Natural killer cell (primary cell): Measurements from ENCODE around the gene GPC5. TPM values are rescaled to one million over a fixed set of nuclear protein-coding genes. Genes with fewer than 3 reads are reported as not detected.

ENCODE experiments used
- ATAC-seq, 3 donors: fragments of 150-1000 bp in 2 of 3; fragments of 200-7000 bp in 1 of 3; cut with Tn5 transposase; 1 replicate in 1 of 3; 2 replicates in 2 of 3; pipeline ENCODE4 v1.10.0; 2021; ENCODE audit warnings: mild to moderate bottlenecking in 2 of 3, moderate library complexity in 2 of 3
- DNase-seq, 2 donors: peaks; one replicate each; pipeline versions ENCODE4 v3.0.0 to v3.0.0-alpha.2; 2013 to 2021; ENCODE audit warnings: mixed read lengths in 1 of 2
- H3K27ac ChIP-seq: one replicate; pipeline ENCODE4 v1.5.1; 2013; ENCODE audit warnings: mild to moderate bottlenecking, low read length
- H3K27me3 ChIP-seq: one replicate; pipeline ENCODE4 v1.6.1; 2013; ENCODE audit warnings: low read length; ENCODE audit not compliant: control insufficient read depth, insufficient read depth
- H3K36me3 ChIP-seq: one replicate; pipeline ENCODE4 v1.6.1; 2013; ENCODE audit warnings: low read length; ENCODE audit not compliant: control insufficient read depth, insufficient read depth
- H3K4me1 ChIP-seq: one replicate; pipeline ENCODE4 v1.6.1; 2013; ENCODE audit warnings: low read length; ENCODE audit not compliant: control insufficient read depth, insufficient read depth
- H3K4me3 ChIP-seq: one replicate; pipeline ENCODE4 v1.5.1; 2013; ENCODE audit warnings: low read length
- H3K9me3 ChIP-seq: one replicate; pipeline ENCODE4 v1.6.1; 2013; ENCODE audit warnings: low read length; ENCODE audit not compliant: control insufficient read depth, insufficient read depth
- H3K27ac Mint-ChIP-seq, 2 donors: one replicate each; pipeline ENCODE4 v1.8.0; 2022; ENCODE audit warnings: mild to moderate bottlenecking in 2 of 2, mixed read lengths in 2 of 2, moderate library complexity in 1 of 2
- H3K27me3 Mint-ChIP-seq, 2 donors: one replicate each; pipeline ENCODE4 v1.8.0; 2022; ENCODE audit warnings: low read depth in 2 of 2, mixed read lengths in 2 of 2
- H3K36me3 Mint-ChIP-seq: one replicate; pipeline ENCODE4 v1.8.0; 2022; ENCODE audit warnings: mixed read lengths
- H3K4me1 Mint-ChIP-seq, 2 donors: one replicate each; pipeline ENCODE4 v1.8.0; 2022; ENCODE audit warnings: mixed read lengths in 2 of 2
- H3K4me3 Mint-ChIP-seq: one replicate; pipeline ENCODE4 v1.8.0; 2022; ENCODE audit warnings: mild to moderate bottlenecking, moderate library complexity, mixed read lengths
- H3K9me3 Mint-ChIP-seq, 2 donors: one replicate each; pipeline ENCODE4 v1.8.0; 2022; ENCODE audit warnings: mixed read lengths in 2 of 2
- CTCF ChIP-seq: fragments of 200-600 bp; IDR thresholded peaks from one replicate; pipeline ENCODE4 v1.8.0; 2022; ENCODE audit warnings: antibody characterized with exemption
- WGBS: methylation state at CpG from one replicate; pipeline ENCODE4 v1.1.7; 2013; ENCODE audit warnings: missing lambda C conversion rate; ENCODE audit not compliant: insufficient coverage; 5-methylcytosine and 5-hydroxymethylcytosine counted together
- intact Hi-C: fragments of 100-400 bp; cut with micrococcal nuclease; formaldehyde crosslinking; loops from one replicate; pipeline ENCODE4 v1.14.2; 2022
- total RNA-seq, 4 donors: library from RNA; stranded (reverse); fragments of 120-200 nt in 1 of 4; gene quantifications; one replicate each; pipeline versions ENCODE4 v1.2.3 to v1.2.4, GENCODE V29; 2013 to 2022

Gene GPC5
- total RNA-seq, 3 donors from 2014 or later (not counting 1 experiment from before 2014, with no cell fraction given) = not detected

GRCh38 chr13:92805766-92806165 is 1407.3 kb downstream of the GPC5 start:
- DNase-seq (no peak), ATAC-seq (no peak)
- Mint-ChIP-seq H3K36me3 (no peaks in the 10 kb centered on the region), H3K9me3 (peaks cover 5 to 9% of the 10 kb centered on the region in 2 donors), H3K27me3 (no peaks in the 10 kb centered on the region), H3K4me1 (peaks cover 6 to 7% of the 10 kb centered on the region in 2 donors), H3K27ac (peak overlapping the region in 1 of 2 donors; percentile 54), H3K4me3 (peak overlapping the region; percentile 79)
- no peaks in the 10 kb centered on the region for H3K4me1 ChIP-seq
- H3K36me3 ChIP-seq = no peaks in the 10 kb centered on the region
- H3K9me3 ChIP-seq = no peaks in the 10 kb centered on the region
- no peak overlapping the region for H3K27ac ChIP-seq
- intact Hi-C loops = no loop called here
- no peak overlapping the region for H3K4me3 ChIP-seq
- no peaks in the 10 kb centered on the region for H3K27me3 ChIP-seq
- TF ChIP-seq CTCF = no peak

- H3K36me3 ChIP-seq = no peaks in the 10 kb centered on the region
- intact Hi-C loops = no loop called here
- Mint-ChIP-seq H3K4me1 (peaks cover 6 to 7% of the 10 kb centered on the region in 2 donors), H3K9me3 (peaks cover 5 to 9% of the 10 kb centered on the region in 2 donors), H3K4me3 (peak overlapping the region; percentile 79), H3K27ac (peak overlapping the region in 1 of 2 donors; percentile 54), H3K36me3 (no peaks in the 10 kb centered on the region), H3K27me3 (no peaks in the 10 kb centered on the region)
- WGBS = 43% methylated on average over 2 of the region's 4 CpGs
- ATAC-seq = peak in 1 of 3 donors; percentile 37
- H3K27ac ChIP-seq = no peak overlapping the region
- peak in 1 of 2 donors; percentile 5 for DNase-seq
- H3K9me3 ChIP-seq = no peaks in the 10 kb centered on the region
- no peak overlapping the region for H3K4me3 ChIP-seq
- no peaks in the 10 kb centered on the region for H3K4me1 ChIP-seq
- H3K27me3 ChIP-seq = no peaks in the 10 kb centered on the region
- no peak for TF ChIP-seq CTCF
Measured at GRCh38 chr13:92806215-92806614, 1407.8 kb downstream of the GPC5 start.

GRCh38 chr13:92807353-92807752 is 1408.9 kb downstream of the GPC5 start:
- intact Hi-C loops = no loop called here
- no peak for TF ChIP-seq CTCF
- peaks cover 6 to 7% of the 10 kb centered on the region in 2 donors for H3K4me1 Mint-ChIP-seq
- Histone ChIP-seq H3K27ac (no peak overlapping the region), H3K27me3 (no peaks in the 10 kb centered on the region), H3K4me3 (no peak overlapping the region), H3K4me1 (no peaks in the 10 kb centered on the region), H3K9me3 (no peaks in the 10 kb centered on the region), H3K36me3 (no peaks in the 10 kb centered on the region)
- no peaks in the 10 kb centered on the region for H3K36me3 Mint-ChIP-seq
- DNase-seq = no peak
- 80% methylated on average over 3 of the region's 3 CpGs for WGBS
- no peak overlapping the region for H3K27ac Mint-ChIP-seq
- ATAC-seq = no peak
- H3K9me3 Mint-ChIP-seq = peaks cover 5 to 9% of the 10 kb centered on the region in 2 donors
- H3K4me3 Mint-ChIP-seq = no peak overlapping the region
- H3K27me3 Mint-ChIP-seq = no peaks in the 10 kb centered on the region

DNA sequence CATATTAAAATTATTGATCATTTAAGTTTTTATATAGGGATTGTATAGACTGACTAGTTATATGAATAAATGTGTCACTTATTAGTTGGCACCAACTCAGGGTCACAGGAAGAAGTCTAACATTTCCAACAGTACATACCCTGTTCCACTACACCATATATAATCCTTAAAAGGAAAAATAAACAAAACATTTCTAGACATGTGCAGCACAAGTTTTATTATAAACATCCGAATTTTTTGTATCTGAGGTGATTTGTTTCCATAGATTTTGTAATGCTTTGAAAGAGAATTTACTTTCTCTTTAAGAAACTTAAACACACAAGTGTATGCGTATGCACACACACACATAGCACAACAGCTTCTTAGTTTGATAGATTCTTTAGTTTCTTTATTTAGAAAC is 1409.5 kb downstream of the GPC5 start:
- ATAC-seq (no peak), DNase-seq (no peak)
- Histone ChIP-seq H3K4me3 (no peak overlapping the region), H3K27me3 (no peaks in the 10 kb centered on the region), H3K36me3 (no peaks in the 10 kb centered on the region), H3K9me3 (no peaks in the 10 kb centered on the region), H3K4me1 (no peaks in the 10 kb centered on the region), H3K27ac (no peak overlapping the region)
- Mint-ChIP-seq H3K4me1 (peaks cover 6 to 7% of the 10 kb centered on the region in 2 donors), H3K4me3 (no peak overlapping the region), H3K9me3 (peaks cover 5 to 9% of the 10 kb centered on the region in 2 donors), H3K27ac (no peak overlapping the region), H3K27me3 (no peaks in the 10 kb centered on the region), H3K36me3 (no peaks in the 10 kb centered on the region)
- intact Hi-C loops = no loop called here
- no peak for TF ChIP-seq CTCF
- WGBS = no CpG with 5 or more reads among the region's 2 CpGs
